ENCODE measurements around the gene GPR155. TPM values are rescaled to one million over a fixed set of nuclear protein-coding genes. Genes with fewer than 3 reads are reported as not detected.
"Not testable (repeated sequence)": the region's sequence is repeated elsewhere in the genome, so short reads cannot be mapped to it uniquely, and the experiment has no call there.

GPR155 gene
- total RNA-seq, 1 experiment from 2014 or later = 0.20 TPM

- in situ Hi-C loops (cut with HindIII; ENCODE audit: low sequenced_read_pairs); DNase-seq (ENCODE audit: low spot score): not testable (repeated sequence)
Observed at GRCh38 chr2:174390303-174390702, 96.5 kb downstream of the GPR155 start.

- in situ Hi-C loops (cut with HindIII; ENCODE audit: low sequenced_read_pairs) = no loop called here
- no peak for DNase-seq (ENCODE audit: low spot score)
Observed at GRCh38 chr2:174389542-174389941, 97.3 kb downstream of the GPR155 start.

- not testable (repeated sequence) for DNase-seq (ENCODE audit: low spot score)
Observed at GRCh38 chr2:174388706-174389105, 98.1 kb downstream of the GPR155 start.

GRCh38 chr2:174385201-174385600, 101.6 kb downstream of the GPR155 start:
- in situ Hi-C loops (cut with HindIII; ENCODE audit: low sequenced_read_pairs) = no loop called here

More at GRCh38 chr2:174388706-174389105, 98.1 kb downstream of the GPR155 start:
- in situ Hi-C loops (cut with HindIII; ENCODE audit: low sequenced_read_pairs) = not testable (repeated sequence)

GRCh38 chr2:174383796-174384195, 103.0 kb downstream of the GPR155 start:
- DNase-seq (ENCODE audit: low spot score) = no peak
- in situ Hi-C loops (cut with HindIII; ENCODE audit: low sequenced_read_pairs) = no loop called here

More at GRCh38 chr2:174385201-174385600, 101.6 kb downstream of the GPR155 start:
- no peak for DNase-seq (ENCODE audit: low spot score)

Other genes with a start within 250 kb of the GPR155 start
- gene OLA1, start 238.5 kb downstream of the GPR155 start, total RNA-seq (2014; rRNA removed; shearing (Covaris generic)) = 149 and 250 TPM in 2 replicates
- gene SP9, start 152.1 kb downstream of the GPR155 start, total RNA-seq (2014; rRNA removed; shearing (Covaris generic)) = not detected in 2 replicates
- gene SCRN3, start 91.3 kb downstream of the GPR155 start, total RNA-seq (2014; rRNA removed; shearing (Covaris generic)) = 7.4 and 11.4 TPM in 2 replicates
- gene WIPF1, start 110.8 kb upstream of the GPR155 start, total RNA-seq (2014; rRNA removed; shearing (Covaris generic)) = not detected in 2 replicates